Lower leg skin (tissue), 4 donors: Measurements from ENCODE around the gene BABAM2. TPM values are rescaled to one million over a fixed set of nuclear protein-coding genes. Genes with fewer than 3 reads are reported as not detected.

Experiments
- DNase-seq, 2 donors: peaks; one replicate each; pipeline ENCODE4 v3.0.0-alpha.2; 2019; ENCODE audit warnings: low spot score in 2 of 2
- H3K4me3 ChIP-seq: fragments of 200-600 bp; sonication (generic); 2 replicates; pipeline ENCODE4 v1.5.1; 2017; ENCODE audit warnings: mild to moderate bottlenecking, low read depth; ENCODE audit not compliant: poor library complexity, severe bottlenecking
- CTCF ChIP-seq, 3 donors: fragments of 450-650 bp; IDR thresholded peaks; one replicate each; pipeline ENCODE4 v1.5.1; 2016; ENCODE audit warnings: antibody characterized with exemption in 3 of 3, mild to moderate bottlenecking in 3 of 3, moderate library complexity in 2 of 3
- POLR2A ChIP-seq, 2 donors: fragments of 450-650 bp; IDR thresholded peaks; one replicate each; pipeline ENCODE4 v1.6.1; 2016 to 2017; ENCODE audit warnings: antibody characterized with exemption in 2 of 2, mild to moderate bottlenecking in 1 of 2, moderate library complexity in 1 of 2
- WGBS, 2 donors: methylation state at CpG; one replicate each; pipeline ENCODE4 v1.1.5; 2018; 5-methylcytosine and 5-hydroxymethylcytosine counted together
- intact Hi-C: fragments of 100-400 bp; cut with DNase I; formaldehyde crosslinking; loops from one replicate; pipeline ENCODE4 v1.15.0; 2023; ENCODE audit warnings: low total_unique reads
- total RNA-seq, 4 donors: library from RNA; depleted of rRNA; stranded (reverse); fragments of >200 nt; gene quantifications; one replicate each; pipeline ENCODE4 v1.1.0, GENCODE V29; 2016

The BABAM2 gene
- total RNA-seq, 4 donors from 2014 or later: 18.4 to 28.5 (median 23.9) TPM

- no peak for TF ChIP-seq POLR2A (IDR thresholded peaks at IDR 0.05)
- no peak for TF ChIP-seq CTCF (IDR thresholded peaks at IDR 0.05)
- no peak overlapping the region for H3K4me3 ChIP-seq
- no peak for DNase-seq
- intact Hi-C loops: no loop called here
Measured at GRCh38 chr2:27897717-27898116, 7.2 kb downstream of the BABAM2 start.

- intact Hi-C loops: loop anchor here (10.0 kb wide), 1 partner anchor 1186 kb away; no protein-coding TSS in a partner anchor
- WGBS, 2 donors: 53 to 54% methylated on average over 1 of the region's 1 CpG
- TF ChIP-seq CTCF (IDR thresholded peaks at IDR 0.05) (no peak), POLR2A (IDR thresholded peaks at IDR 0.05) (no peak)
- DNase-seq: no peak
- no peak overlapping the region for H3K4me3 ChIP-seq
Measured at GRCh38 chr2:27901234-27901633, 10.7 kb downstream of the BABAM2 start.

GRCh38 chr2:27902098-27902497, 11.6 kb downstream of the BABAM2 start:
- no peak for TF ChIP-seq CTCF (IDR thresholded peaks at IDR 0.05)
- TF ChIP-seq POLR2A (IDR thresholded peaks at IDR 0.05): no peak
- WGBS, 2 donors: 89% methylated on average over 1 of the region's 1 CpG
- no peak overlapping the region for H3K4me3 ChIP-seq
- intact Hi-C loops: loop anchor here (10.0 kb wide), 1 partner anchor 1187 kb away; no protein-coding TSS in a partner anchor
- no peak for DNase-seq

- intact Hi-C loops: loop anchor here (10.0 kb wide), 1 partner anchor 1188 kb away; no protein-coding TSS in a partner anchor
- no peak for DNase-seq
- 79 to 87% methylated on average over 2 of the region's 2 CpGs for WGBS, 2 donors
- H3K4me3 ChIP-seq: no peak overlapping the region
- TF ChIP-seq POLR2A (IDR thresholded peaks at IDR 0.05): no peak
Measured at GRCh38 chr2:27903018-27903417, 12.5 kb downstream of the BABAM2 start.

GRCh38 chr2:27903649-27904404, 13.3 kb downstream of the BABAM2 start:
- 90 to 91% methylated on average over 10 of the region's 10 CpGs for WGBS, 2 donors
- no peak overlapping the region for H3K4me3 ChIP-seq
- TF ChIP-seq POLR2A (IDR thresholded peaks at IDR 0.05) (no peak), CTCF (IDR thresholded peaks at IDR 0.05) (no peak)
- no peak for DNase-seq
- intact Hi-C loops: loop anchor here (10.0 kb wide), 1 partner anchor 1189 kb away; no protein-coding TSS in a partner anchor

- TF ChIP-seq POLR2A (IDR thresholded peaks at IDR 0.05) (no peak), CTCF (IDR thresholded peaks at IDR 0.05) (no peak)
- DNase-seq: no peak
- 78 to 88% methylated on average over 1 of the region's 1 CpG for WGBS, 2 donors
- no peak overlapping the region for H3K4me3 ChIP-seq
- intact Hi-C loops: loop anchor here (10.0 kb wide), 1 partner anchor 1190 kb away; no protein-coding TSS in a partner anchor
Measured at GRCh38 chr2:27904405-27904665, 13.8 kb downstream of the BABAM2 start.
